GM19239 (cell line): ENCODE results near the gene PAPPA2.
"Not testable (repeated sequence)": the region's sequence is repeated elsewhere in the genome, so short reads cannot be mapped to it uniquely, and the experiment has no call there.

ENCODE experiments used
- DNase-seq: peaks from one replicate; pipeline ENCODE4 v3.0.0; 2011; ENCODE audit warnings: low spot score; ENCODE audit not compliant: insufficient read length
- FAIRE-seq: peaks from 2 replicates; lab custom pipeline; 2011; peaks lifted over from hg19 to GRCh38; lab: Jason Lieb, UNC

The PAPPA2 gene

DNA sequence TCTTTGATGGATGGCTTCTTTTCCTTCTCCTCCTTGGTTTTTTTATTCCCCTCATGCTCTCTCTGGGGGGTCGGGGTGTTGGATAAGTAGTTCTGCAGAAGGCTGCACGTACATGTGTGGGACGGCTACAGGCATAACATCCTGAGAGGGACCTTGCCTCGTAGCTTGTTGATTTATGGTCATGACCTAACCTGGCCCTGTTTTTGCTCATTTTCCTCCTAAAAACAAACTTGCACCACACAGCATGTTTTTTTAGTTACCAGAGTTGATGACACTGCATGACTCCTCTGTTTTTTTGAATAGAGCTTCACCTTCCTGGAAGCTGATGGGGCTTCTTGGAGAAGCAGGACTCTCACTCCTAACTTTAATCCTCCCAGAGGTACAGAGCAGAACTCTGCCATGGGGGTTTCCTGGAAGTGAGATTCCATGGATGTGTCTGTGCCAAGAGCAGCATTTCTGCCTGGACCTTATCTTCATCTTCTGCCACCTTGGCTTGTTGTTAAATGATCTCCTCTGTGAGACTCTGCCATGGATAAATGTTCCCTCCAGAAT is 114.7 kb downstream of the PAPPA2 start:
- FAIRE-seq = no peak
- no peak for DNase-seq

DNA sequence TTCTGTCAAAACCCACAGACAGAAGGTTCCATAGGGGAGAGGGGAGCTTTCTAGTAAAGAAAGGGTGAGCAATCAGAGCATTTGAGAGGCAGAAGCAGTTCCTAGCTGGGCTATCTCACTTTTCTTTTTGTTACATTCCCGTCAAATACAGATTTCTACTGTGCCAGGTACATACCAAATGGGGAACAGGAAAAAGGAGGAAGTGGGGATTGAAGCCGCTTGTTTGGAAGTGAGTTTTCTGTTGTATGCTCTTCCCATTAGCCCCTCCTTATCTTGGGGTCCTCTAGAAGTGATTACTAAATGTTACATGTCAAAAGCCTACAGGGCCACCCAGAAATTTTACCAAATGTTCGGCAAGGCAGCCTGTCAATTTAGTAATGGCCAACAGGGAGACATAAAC is 116.1 kb downstream of the PAPPA2 start:
- FAIRE-seq (no peak), DNase-seq (no peak)

DNA sequence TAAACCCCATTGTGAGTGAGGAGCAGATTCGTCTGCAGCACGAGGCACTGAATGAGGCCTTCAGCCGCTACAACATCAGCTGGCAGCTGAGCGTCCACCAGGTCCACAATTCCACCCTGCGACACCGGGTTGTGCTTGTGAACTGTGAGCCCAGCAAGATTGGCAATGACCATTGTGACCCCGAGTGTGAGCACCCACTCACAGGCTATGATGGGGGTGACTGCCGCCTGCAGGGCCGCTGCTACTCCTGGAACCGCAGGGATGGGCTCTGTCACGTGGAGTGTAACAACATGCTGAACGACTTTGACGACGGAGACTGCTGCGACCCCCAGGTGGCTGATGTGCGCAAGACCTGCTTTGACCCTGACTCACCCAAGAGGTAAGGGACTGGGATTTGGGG is 132.2 kb downstream of the PAPPA2 start:
- no peak for DNase-seq

DNA sequence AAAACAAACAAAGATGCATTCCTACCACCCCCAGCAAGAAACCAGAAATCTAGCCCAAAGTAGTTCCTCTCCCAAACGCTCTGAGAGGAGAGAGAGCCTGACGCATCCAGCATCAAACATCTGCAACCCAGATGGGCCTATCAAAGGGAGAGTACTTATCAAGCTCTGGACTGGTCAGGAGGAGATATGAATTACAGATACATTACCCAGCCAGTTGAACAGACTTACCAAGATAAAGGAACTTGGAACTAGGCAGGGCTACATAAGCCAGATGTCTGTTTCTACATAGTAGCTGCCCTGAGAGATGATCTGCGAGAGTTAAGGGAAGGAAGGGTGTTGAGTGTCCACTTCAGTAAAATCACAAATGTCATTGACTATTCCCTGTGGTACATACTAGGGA is 138.4 kb downstream of the PAPPA2 start:
- DNase-seq (no peak), FAIRE-seq (no peak)

More for the DNA sequence above, 132.2 kb downstream of the PAPPA2 start:
- FAIRE-seq = no peak

DNA sequence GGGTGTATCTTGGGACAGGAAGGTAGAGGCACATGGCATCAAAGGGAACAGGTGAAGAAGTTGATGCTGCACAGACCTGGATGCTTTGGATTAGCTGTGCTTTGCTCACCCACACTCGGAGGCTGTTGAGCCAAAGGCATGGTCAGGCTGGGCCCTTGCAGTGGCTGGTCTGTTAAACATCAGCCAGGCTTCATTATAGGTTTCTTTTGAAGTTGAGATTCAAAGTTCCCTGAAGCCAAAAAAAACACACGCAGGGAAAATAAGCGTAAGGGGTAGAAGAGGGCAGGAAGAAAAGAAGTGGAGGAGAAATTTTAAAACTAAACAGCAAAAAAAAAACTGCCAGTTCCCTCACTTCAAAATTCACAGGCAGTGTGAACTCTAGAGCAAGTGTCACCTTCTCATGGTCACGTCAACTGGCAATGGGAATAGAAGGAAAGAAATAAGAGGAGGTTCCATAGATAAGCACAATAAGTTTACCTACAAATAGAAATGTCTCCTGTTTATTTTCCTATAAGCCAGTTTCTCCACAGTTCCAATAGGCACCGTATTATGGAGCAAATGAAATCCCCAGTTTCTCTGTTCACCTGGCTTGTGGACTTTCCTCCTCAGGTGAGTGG is 139.5 kb downstream of the PAPPA2 start:
- no peak for DNase-seq
- no peak for FAIRE-seq

DNA sequence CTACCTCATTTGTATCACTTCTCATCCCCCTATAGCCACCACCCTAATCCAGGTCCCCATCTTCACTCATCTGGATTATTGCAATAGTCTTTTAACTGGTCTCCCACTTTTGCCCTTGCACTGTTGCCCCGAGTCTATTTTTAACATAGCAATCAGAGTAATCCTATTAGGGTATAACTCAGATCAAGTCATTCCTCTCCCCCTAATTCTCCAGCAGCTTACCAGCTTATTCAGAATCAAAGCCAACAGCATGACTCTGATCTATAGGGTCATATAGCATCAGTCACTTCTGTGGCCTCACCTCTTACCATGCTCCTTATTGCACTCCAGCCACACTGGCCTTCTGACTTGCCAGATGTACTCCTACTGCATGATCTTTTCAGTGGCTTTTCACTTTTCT is 140.7 kb downstream of the PAPPA2 start:
- no peak for DNase-seq
- no peak for FAIRE-seq

DNA sequence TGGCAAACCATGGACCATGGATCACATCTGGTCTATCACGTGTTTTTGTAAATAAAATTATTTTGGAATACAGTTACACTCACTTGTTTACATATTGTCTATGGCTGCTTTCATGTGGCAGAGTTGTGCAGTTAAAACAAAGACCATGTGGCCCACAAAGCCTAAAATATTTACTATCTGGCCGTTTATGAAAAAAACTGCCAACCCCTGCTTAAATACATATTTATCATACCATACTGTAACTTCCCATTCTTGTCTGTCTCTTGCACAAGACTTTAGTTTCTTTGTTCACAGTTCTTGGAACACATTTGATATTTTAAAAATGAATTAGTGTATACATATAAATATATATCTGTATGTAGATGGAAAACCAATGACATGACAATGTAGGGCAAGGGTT is 141.5 kb downstream of the PAPPA2 start:
- DNase-seq = no peak
- FAIRE-seq = no peak

DNA sequence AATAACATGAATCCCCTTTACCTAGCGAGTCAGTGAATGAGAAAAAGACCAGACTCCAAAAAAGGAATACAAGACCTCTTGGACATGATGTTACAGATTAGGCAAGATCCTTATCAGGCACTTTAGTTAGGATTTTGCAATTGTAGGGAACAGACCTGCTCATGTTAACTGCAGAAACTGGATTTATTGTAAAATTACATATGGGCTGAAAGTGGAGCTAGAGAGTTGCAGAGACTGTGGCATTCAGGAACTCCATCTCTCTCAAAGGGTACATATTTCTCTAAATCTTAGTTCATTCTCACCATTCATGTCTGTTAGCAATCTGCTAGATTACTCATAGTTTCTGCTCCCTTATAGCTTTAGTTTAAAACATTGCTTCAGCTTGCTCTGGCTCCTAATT is 142.2 kb downstream of the PAPPA2 start:
- DNase-seq (no peak), FAIRE-seq (no peak)

DNA sequence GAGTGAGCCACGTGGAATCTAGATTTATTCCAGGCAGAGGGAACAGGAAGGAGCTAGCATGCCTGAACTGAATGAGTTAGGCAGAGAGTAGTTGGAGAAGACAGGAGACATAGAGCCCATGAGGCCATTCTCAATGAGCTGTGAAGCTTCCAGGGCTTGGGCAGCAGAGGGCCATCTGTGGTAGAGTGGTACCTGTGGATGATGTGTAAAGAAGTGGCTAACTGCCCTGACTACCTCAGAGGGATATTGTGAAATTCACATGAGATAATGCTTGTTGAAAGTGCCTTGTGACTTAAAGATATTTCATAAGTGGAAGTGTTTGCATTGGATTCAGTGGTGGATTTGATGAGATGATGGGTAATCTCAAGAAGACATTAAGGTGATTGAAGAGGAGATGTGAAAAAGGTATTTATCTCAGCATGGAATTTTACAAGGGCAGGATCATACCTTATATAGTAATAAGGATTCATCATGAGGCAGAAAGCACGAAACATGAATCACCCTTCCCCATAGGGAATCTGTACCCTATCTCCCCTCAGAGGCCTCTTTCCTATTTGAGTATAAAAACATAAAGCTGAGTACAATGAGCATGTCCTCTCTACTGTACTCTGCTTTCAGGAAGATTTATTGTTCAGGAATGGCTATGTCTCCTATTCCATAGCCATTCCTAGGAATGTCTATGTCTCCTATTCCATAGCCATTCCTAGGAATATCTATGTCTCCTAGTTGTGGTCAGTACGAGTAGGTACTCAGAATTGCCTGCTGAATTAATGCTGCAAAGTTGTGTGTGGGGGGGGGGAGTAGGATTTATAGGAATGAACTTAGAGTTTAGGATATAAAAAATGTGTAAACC is 146.8 kb downstream of the PAPPA2 start:
- no peak for DNase-seq
- no peak for FAIRE-seq

DNA sequence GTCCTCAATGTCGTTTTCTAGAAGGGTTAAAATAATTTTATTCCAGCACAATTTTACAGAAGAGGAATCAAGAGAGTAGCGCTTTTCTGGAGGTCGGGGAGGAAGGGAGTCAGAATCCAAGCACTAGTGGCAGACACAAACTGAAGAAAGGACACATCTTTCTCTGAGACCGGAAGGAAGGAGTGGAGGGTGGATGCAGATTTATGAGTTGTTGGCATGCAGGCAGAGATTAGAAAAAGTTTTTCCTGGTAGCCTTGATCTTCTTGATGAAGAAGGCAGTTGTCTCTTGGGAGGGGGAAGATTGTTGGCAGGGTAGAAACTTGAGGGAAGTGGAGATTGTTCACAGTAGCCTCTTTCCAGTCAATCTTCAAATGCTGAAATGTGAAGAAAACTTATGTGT is 149.8 kb downstream of the PAPPA2 start:
- no peak for FAIRE-seq

DNA sequence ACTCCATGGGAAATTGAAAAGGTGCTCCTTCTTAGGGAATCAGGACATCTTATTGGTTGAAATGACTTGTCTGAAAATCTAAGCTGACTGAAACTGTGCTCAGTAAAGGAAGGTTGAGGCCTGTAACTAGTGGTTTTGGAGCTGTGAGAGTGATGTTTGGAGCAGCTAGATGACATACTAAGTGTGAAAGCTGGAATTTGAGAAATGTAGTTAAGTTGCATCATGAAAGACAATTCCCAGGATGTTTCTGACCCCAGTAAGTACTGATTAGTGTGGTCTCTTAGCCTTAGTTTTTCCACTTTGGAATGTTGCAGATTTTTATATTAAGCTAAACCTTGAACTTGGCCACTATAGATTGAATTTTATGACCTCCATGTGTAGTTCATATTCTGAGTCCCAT is 154.9 kb downstream of the PAPPA2 start:
- no peak for FAIRE-seq
- no peak for DNase-seq

More for the DNA sequence above, 149.8 kb downstream of the PAPPA2 start:
- no peak for DNase-seq

DNA sequence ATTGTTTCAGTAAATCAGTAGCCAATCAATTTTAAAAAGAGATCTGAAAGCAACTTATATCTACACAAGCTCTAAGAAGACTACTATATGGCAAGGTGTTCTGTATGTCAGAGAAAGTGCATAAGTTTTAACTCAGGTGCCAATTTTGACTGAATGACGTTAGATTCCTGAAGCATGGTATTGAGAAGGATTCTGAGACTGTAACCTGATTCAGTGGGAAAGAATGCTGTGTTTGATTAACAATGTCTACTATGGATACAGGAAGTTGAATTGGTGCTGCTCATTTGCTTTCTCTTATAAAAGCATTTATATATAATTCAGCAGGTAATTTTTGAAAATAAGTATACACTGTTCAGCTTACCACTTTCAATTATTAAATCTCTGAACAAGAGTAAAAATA is 156.3 kb downstream of the PAPPA2 start:
- FAIRE-seq (no peak), DNase-seq (no peak)

DNA sequence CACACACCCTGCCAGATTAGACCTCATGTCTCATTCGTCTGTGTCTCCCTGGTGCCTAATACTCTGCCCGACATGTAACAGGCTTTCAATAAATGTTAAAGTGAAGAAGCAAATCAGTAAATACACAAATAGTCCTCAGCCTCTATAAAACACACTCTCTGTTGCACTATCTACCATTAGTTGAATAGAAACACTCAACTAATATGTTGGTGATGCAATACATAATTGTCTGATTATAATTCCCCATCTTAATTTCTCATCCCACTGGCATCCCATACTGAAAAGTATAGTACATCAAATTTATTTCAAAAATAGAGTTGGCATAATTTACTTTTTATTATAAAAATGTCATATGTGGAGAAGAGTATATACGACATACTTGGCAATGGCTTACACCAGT is 162.4 kb downstream of the PAPPA2 start:
- DNase-seq = no peak
- no peak for FAIRE-seq

DNA sequence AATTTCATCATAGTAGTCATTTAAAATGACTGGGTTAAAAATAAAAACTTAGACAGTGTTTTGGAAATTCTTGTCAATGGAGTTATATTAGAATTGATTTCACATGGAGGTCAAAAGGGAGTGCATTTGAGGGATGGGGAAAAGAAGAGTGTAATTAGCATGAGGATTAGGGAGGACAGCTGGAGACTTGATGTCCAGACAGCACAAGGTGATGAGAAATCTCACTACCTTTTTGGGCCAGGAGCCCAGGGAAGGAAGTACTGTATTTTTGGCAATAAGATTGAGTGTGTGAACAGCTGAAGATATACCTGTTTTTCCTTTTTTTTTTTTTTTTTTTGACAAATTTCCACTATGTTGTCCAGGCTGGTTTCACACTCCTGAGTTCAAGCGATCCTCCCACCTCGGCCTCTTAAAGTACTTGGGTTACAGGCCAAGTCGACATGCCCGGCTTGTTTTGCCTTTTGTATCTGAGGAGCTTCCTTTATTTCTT is 163.6 kb downstream of the PAPPA2 start:
- DNase-seq (no peak), FAIRE-seq (no peak)

DNA sequence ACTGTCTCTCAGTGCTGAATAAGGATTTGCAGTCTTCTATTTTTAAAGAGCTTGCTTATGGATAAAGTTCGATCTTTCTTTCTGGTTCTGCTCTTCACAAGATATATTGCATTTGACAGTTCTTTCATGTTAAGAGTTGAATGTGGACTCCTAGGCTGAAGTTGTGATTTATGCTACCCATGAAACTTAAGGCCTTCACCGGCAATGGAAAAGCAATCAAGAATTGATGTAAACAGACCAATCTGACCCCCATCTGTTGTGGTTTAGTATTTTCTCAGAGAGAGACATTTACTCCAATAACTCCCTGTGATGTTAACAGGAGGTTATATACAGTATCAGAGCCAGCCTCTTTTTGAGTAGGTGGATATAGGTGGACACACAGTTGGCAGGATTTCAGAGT is 165.8 kb downstream of the PAPPA2 start:
- no peak for DNase-seq
- FAIRE-seq = no peak

DNA sequence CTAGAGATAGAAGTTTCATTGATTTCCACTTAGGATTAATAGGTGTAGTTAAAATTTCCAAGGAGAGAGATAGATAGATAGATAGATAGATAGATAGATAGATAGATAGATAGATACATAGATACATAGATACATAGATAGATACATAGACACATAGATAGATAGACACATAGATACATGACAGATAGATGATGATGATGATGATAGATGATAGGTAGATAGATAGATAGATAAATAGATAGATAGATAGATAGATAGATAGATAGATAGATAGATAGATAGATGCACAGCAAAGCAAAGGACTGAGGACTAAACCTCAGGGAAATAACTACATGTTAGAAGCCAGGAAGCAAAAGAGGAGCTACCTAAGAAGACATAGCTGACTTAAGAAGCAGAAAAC is 171.8 kb downstream of the PAPPA2 start:
- FAIRE-seq, DNase-seq: not testable (repeated sequence)

DNA sequence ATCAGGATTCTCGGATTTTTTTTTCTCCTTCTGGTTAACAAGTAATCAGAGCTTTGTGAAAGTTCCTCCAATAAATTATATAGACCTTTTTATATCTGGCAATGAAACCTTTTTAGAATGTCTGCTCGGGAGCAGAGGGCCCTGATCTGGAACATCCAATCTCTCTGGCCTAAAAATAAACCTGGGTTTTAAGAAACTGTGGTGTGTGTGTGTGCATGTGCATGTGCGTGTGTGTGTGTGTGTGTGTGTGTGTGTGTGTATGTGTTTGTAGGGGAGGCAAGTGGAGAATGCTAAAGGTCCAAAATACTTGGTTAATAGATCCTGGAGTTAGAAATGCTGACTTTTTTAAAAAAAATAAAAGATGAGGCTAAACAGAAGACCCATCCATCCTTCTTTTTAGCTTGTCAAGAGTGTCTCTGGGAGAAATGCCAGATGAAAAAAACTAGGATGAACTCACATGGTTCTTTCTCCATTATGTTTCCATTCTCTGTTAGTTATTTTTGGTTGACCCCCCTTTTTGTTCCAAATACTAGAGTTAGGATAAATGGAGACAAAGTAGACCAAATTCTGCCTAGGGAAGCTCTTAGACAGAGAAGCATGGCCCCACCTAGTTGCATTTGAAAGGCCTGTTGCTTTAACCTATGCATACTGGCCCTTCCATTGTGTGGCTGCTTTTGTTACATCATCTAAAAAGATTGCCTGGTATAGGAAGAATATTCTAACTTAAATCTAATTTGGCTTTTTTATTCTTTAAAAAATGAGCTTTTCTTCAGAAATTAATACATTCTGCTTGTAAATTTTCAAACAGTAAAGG is 175.9 kb downstream of the PAPPA2 start:
- DNase-seq (no peak), FAIRE-seq (no peak)

DNA sequence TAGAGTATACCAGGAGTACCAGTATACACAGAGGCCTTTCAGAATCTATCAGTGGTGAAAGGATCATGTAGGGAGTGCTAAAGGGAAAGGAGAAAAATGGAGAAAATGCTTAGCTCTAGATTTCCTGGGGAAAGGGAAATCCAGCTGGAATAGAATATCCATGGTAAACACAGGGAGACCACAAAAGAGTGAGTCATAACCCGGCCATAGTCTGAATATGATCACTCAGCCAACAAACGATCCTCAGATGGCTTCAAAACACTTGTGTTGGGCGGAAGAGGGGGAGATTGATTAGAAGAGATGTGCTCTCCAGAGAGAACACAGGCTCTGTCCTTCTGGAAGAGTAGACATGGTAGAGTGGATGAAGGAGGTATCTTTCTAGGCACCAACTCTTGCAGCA is 180.6 kb downstream of the PAPPA2 start:
- DNase-seq (no peak), FAIRE-seq (no peak)

DNA sequence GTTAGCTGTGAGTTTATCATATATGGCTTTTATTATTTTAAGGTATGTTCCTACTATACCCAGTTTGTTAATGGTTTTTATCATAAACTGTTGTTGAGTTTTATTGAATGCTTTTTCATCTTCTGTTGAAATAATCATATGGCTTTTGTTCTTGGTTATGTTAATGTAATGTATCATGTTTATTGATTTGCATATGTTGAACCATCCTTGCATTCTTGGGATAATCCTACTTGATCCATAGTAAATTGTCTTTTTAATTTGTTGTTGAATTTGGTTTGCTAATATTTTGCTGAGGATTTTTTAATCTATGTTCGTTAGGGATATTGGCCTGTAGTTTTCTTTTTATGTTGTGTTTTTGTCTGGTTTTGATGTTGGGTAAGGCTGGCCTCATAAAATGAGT is 185.6 kb downstream of the PAPPA2 start:
- DNase-seq = no peak
- no peak for FAIRE-seq

DNA sequence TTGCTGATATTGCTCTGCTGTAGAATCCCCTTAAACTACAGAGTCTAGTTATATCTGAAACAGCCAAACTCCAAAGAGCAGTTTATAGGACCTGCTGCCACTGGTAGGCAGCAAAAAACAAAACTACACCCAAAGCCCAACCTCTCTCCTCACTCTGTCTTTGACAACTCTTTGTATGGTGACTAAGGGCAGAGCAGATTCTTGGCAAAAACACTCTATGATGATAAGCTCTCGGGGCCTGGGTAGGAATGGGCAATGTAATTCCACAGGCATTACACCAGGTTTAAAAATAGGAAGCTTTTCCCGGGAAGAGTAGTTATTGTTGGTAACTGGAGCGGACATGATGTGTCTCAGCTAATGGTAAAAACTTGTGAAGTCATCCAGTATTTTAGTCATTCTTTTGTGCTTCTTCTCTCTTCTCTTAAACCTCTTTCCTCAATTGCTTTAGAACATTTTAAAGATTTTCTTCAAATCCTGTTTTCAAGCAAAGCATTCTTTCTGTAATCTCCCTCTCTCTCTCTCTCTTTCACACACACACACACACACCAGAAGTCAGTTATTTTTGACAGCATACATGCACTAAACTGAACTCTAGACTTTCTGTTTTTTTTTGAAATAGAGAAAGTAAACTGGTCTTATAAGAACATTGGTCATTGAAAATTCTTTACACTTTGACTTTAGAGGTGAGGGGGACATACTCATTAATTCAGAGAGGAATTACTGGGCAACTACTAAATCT is 193.5 kb downstream of the PAPPA2 start:
- FAIRE-seq (no peak), DNase-seq (no peak)
